Measurements from ENCODE around the gene DLGAP1. TPM values are rescaled to one million over a fixed set of nuclear protein-coding genes. Genes with fewer than 3 reads are reported as not detected.

The DLGAP1 gene
- total and polyA plus RNA-seq, 4 donors, result 0.06 to 1.2 (median 0.17) TPM; not detected in 1

GRCh38 chr18:4335386-4335785 is 119.7 kb downstream of the DLGAP1 start:
- Histone ChIP-seq H3K27ac (ENCODE audit: low read depth in 1 of 2, low read length in 2 of 2) (no peak overlapping the region), H3K4me3 (ENCODE audit: low read depth in 1 of 3, low read length in 3 of 3) (no peak overlapping the region), H3K4me1 (ENCODE audit: control insufficient read depth in 4 of 4, insufficient read depth in 4 of 4, low read length in 3 of 4) (no peaks in the 10 kb centered on the region), H3K9me3 (ENCODE audit: control insufficient read depth in 4 of 4, low read length in 3 of 4) (no peaks in the 10 kb centered on the region), H3K36me3 (ENCODE audit: control insufficient read depth in 4 of 4, insufficient read depth in 3 of 4, low read depth in 1 of 4, low read length in 3 of 4) (no peaks in the 10 kb centered on the region), H3K9ac (ENCODE audit: low read depth in 1 of 2, low read length in 2 of 2) (no peak overlapping the region), H3K27me3 (ENCODE audit: control insufficient read depth in 4 of 4, insufficient read depth in 4 of 4, low read length in 3 of 4) (no peaks in the 10 kb centered on the region)
- 84% methylated on average over 1 of the region's 1 CpG for WGBS
- DNase-seq (ENCODE audit: low spot score), result no peak
- TF ChIP-seq JUND (IDR thresholded peaks at IDR 0.05) (no peak), NR2F2 (IDR thresholded peaks at IDR 0.05) (no peak), FOXA1 (IDR thresholded peaks at IDR 0.05) (no peak), MAX (IDR thresholded peaks at IDR 0.05) (no peak), ATF3 (IDR thresholded peaks at IDR 0.05) (no peak), ZBTB33 (IDR thresholded peaks at IDR 0.05) (no peak), FOXA2 (IDR thresholded peaks at IDR 0.05) (no peak), YY1 (IDR thresholded peaks at IDR 0.05) (no peak)

GRCh38 chr18:4333043-4333442 is 122.1 kb downstream of the DLGAP1 start:
- no peak overlapping the region for H3K4me3 ChIP-seq (ENCODE audit: low read depth in 1 of 3, low read length in 3 of 3)
- 84% methylated on average over 5 of the region's 5 CpGs for WGBS
- no peak for DNase-seq (ENCODE audit: low spot score)
- TF ChIP-seq ATF3 (IDR thresholded peaks at IDR 0.05) (no peak), GABPA (IDR thresholded peaks at IDR 0.05 in 1 of 2, conservative IDR thresholded peaks at IDR 0.05 in 1 of 2) (no peak), FOXA1 (IDR thresholded peaks at IDR 0.05) (no peak), REST (IDR thresholded peaks at IDR 0.05) (no peak), HNF4A (conservative IDR thresholded peaks at IDR 0.05) (no peak), RXRA (IDR thresholded peaks at IDR 0.05) (no peak), RAD21 (IDR thresholded peaks at IDR 0.05) (no peak), ZBTB33 (IDR thresholded peaks at IDR 0.05) (no peak), HNF4G (IDR thresholded peaks at IDR 0.05) (no peak), TAF1 (conservative IDR thresholded peaks at IDR 0.05) (no peak), JUND (IDR thresholded peaks at IDR 0.05) (no peak), EGR1 (IDR thresholded peaks at IDR 0.05; ENCODE audit: low read depth in 2 of 2) (no peak), SP1 (IDR thresholded peaks at IDR 0.05) (no peak), FOXA2 (IDR thresholded peaks at IDR 0.05) (no peak), NR2F2 (IDR thresholded peaks at IDR 0.05) (no peak), MAX (IDR thresholded peaks at IDR 0.05) (no peak), YY1 (IDR thresholded peaks at IDR 0.05) (no peak), CTCF (IDR thresholded peaks at IDR 0.05; ENCODE audit: low read depth, low read length, missing input control) (no peak)
- H3K4me1 ChIP-seq (ENCODE audit: control insufficient read depth in 4 of 4, insufficient read depth in 4 of 4, low read length in 3 of 4), result no peaks in the 10 kb centered on the region
- no peaks in the 10 kb centered on the region for H3K36me3 ChIP-seq (ENCODE audit: control insufficient read depth in 4 of 4, insufficient read depth in 3 of 4, low read depth in 1 of 4, low read length in 3 of 4)
- H3K9ac ChIP-seq (ENCODE audit: low read depth in 1 of 2, low read length in 2 of 2), result no peak overlapping the region
- no peaks in the 10 kb centered on the region for H3K27me3 ChIP-seq (ENCODE audit: control insufficient read depth in 4 of 4, insufficient read depth in 4 of 4, low read length in 3 of 4)
- H3K9me3 ChIP-seq (ENCODE audit: control insufficient read depth in 4 of 4, low read length in 3 of 4), result no peaks in the 10 kb centered on the region
- no peak overlapping the region for H3K27ac ChIP-seq (ENCODE audit: low read depth in 1 of 2, low read length in 2 of 2)

Measured in liver (tissue), 9 donors.